Measurements from ENCODE around the gene HOXC4. TPM values are rescaled to one million over a fixed set of nuclear protein-coding genes. Genes with fewer than 3 reads are reported as not detected.

Gene HOXC4
- total RNA-seq, 6 experiments from 2014 or later: 0.35 to 0.73 (median 0.38) TPM; not detected in 2

DNA sequence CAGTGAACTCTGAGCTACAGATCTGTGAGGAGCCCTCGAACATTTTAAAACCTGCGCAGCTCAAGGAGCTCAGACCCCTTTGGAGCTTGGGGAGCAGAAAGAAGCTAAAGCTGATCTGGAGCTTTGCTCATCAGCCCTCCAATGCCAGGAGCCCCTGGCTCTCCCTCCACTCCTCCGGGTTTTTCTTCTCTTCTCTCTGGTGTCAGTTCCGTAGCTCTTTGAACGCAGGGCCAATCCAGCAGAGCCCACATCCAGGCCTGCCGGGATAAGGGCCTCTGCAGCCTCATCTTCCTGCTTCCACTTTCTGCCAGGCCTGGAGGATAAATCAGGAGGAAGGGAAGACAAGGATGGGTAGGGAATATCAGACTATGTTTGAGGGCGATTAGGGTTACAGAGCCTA lies 6.0 kb downstream of the HOXC4 start:
- Mint-ChIP-seq H3K36me3 (ENCODE audit: low read depth) (no peaks in the 10 kb centered on the region), H3K9me3 (no peaks in the 10 kb centered on the region), H3K4me1 (ENCODE audit: low read depth) (no peaks in the 10 kb centered on the region), H3K4me3 (no peak overlapping the region), H3K27ac (no peak overlapping the region), H3K27me3 (ENCODE audit: insufficient read depth) (peaks cover 60% of the 10 kb centered on the region)
- no peak for DNase-seq
- TF ChIP-seq, protein P1, sequence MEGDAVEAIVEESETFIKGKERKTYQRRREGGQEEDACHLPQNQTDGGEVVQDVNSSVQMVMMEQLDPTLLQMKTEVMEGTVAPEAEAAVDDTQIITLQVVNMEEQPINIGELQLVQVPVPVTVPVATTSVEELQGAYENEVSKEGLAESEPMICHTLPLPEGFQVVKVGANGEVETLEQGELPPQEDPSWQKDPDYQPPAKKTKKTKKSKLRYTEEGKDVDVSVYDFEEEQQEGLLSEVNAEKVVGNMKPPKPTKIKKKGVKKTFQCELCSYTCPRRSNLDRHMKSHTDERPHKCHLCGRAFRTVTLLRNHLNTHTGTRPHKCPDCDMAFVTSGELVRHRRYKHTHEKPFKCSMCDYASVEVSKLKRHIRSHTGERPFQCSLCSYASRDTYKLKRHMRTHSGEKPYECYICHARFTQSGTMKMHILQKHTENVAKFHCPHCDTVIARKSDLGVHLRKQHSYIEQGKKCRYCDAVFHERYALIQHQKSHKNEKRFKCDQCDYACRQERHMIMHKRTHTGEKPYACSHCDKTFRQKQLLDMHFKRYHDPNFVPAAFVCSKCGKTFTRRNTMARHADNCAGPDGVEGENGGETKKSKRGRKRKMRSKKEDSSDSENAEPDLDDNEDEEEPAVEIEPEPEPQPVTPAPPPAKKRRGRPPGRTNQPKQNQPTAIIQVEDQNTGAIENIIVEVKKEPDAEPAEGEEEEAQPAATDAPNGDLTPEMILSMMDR (IDR thresholded peaks at IDR 0.05): no peak

DNA sequence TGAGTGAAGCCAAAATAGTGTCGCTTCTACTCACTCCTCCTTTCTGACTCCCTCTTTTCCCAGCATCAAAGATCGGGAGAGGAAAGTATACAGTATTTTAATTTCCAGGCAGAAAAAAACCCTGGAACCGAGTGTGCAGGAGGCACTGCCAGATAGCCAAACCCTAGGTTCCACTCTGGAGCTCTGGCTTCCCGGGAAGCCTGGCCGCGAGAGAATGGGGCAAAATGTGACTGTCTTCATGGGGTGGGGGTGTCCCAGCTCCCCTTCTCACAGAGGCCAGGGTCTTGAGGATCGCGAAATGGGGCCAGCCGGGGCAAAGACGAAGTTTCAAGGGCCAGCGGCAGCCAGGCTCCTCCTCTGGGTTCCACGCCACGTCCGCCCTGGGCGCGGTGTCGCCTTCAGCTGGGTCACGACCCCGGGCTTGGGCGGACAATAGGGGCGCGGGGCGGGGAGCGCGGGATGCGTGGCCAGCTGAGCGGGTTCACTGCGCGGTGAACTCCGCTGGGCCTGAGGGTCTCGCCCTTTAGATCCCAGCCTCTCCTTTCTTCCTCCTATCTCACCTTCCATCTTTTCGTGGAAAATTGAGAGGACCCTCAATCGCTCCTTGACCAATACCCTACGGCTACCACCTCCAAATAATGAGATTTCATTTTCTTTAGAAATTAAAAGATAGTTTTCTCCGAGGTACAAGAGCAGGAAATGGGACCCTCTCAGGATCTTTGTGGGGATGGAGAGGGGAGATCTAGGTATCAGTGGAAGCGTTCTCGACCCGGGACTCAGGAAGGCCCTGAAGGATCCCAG lies 6.7 kb downstream of the HOXC4 start:
- peaks cover 59% of the 10 kb centered on the region for H3K27me3 Mint-ChIP-seq (ENCODE audit: insufficient read depth)
- TF ChIP-seq, protein P1 (IDR thresholded peaks at IDR 0.05): no peak
- no peak overlapping the region for H3K27ac Mint-ChIP-seq
- no peaks in the 10 kb centered on the region for H3K36me3 Mint-ChIP-seq (ENCODE audit: low read depth)
- no peaks in the 10 kb centered on the region for H3K4me1 Mint-ChIP-seq (ENCODE audit: low read depth)
- DNase-seq: no peak
- no peak overlapping the region for H3K4me3 Mint-ChIP-seq
- no peaks in the 10 kb centered on the region for H3K9me3 Mint-ChIP-seq

DNA sequence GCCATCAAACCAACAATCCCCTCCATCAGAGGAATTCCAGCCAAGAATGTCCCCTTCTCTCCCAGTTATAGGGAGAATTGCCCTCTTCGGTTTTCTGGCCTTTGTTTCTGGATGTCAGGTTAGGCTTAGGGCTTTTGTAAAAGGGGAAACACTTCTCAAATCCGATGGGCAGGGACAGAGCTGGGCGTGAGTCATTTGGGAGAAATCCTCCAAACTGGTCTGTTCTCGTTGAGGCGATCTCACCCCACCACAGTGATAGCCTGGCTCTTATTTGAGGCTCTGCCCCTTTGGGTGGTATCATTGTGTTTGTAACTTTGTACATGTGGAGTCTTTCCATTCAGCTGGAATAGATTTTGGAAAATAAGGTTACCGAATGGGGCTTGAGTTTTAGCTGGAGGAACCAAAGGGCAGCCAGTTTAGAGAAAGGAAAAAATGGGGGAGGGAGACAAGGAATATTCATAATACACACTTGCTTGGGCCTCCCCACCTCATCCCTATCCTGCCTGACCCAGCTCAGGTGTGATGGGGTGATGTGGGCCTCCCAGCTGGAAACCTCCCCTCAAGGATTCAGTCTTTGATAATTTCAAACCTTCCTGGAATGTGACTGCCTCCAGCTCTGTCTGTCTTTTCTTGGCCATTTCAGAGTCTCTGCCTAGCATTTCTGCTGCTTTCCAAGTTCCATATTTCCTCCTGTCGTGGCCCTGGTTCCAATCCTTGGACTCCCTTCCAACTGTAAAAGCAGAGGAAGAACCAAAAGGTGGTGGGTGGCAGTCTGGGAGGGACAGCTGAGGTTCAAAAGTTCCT lies 7.5 kb downstream of the HOXC4 start:
- no peaks in the 10 kb centered on the region for H3K36me3 Mint-ChIP-seq (ENCODE audit: low read depth)
- H3K4me3 Mint-ChIP-seq: no peak overlapping the region
- no peak for DNase-seq
- no peaks in the 10 kb centered on the region for H3K9me3 Mint-ChIP-seq
- no peaks in the 10 kb centered on the region for H3K4me1 Mint-ChIP-seq (ENCODE audit: low read depth)
- H3K27ac Mint-ChIP-seq: no peak overlapping the region
- TF ChIP-seq, protein P1 (IDR thresholded peaks at IDR 0.05): no peak
- H3K27me3 Mint-ChIP-seq (ENCODE audit: insufficient read depth): peaks cover 55% of the 10 kb centered on the region

DNA sequence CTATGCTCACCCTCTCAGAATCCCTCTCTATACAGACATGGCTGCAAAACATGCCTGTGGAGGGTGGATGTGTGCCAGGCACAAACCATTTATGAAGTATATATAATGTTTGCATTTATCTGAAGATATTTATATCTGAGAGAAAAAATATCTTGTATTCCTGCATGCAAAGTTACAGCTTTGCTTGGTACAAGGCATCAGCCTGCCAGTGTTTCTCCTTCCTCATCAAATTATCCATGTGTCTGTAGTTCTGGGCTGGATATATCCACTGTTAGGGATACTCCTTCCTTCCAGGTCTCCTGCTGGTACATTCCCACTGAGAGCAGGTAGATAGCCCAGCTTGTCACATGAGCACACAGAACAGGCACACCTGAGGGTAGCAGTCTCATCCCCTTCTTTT lies 12.0 kb downstream of the HOXC4 start:
- H3K4me1 Mint-ChIP-seq (ENCODE audit: low read depth): no peaks in the 10 kb centered on the region

DNA sequence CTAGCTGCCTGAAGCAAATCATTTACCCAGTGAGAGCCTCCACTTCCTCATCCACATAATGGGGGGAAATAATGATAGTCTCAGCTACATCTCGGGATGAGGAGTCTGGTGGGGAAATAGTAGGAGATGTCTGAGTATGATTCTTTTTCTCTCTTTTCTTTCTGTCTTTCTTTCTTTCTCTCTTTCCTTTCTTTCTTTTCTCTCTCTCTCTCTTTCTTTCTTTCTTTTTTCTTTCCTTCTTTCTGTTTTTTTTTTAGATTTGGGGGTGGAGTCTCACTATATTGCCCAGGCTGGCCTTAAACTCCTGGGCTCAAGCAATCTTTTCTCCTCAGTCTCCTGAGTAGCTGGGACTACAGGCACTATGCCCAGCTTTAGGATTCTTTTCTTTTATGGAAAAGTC lies 12.8 kb downstream of the HOXC4 start:
- Mint-ChIP-seq H3K9me3 (no peaks in the 10 kb centered on the region), H3K36me3 (ENCODE audit: low read depth) (no peaks in the 10 kb centered on the region), H3K27me3 (ENCODE audit: insufficient read depth) (peaks cover 36% of the 10 kb centered on the region), H3K4me3 (no peak overlapping the region), H3K4me1 (ENCODE audit: low read depth) (no peaks in the 10 kb centered on the region), H3K27ac (no peak overlapping the region)
- DNase-seq: no peak
- TF ChIP-seq, protein P1 (IDR thresholded peaks at IDR 0.05): no peak

More for the DNA sequence above, 12.0 kb downstream of the HOXC4 start:
- Mint-ChIP-seq H3K27ac (no peak overlapping the region), H3K9me3 (no peaks in the 10 kb centered on the region), H3K36me3 (ENCODE audit: low read depth) (no peaks in the 10 kb centered on the region), H3K27me3 (ENCODE audit: insufficient read depth) (peaks cover 43% of the 10 kb centered on the region), H3K4me3 (no peak overlapping the region)
- no peak for DNase-seq
- TF ChIP-seq, protein P1 (IDR thresholded peaks at IDR 0.05): no peak

Data from HFFc6 (cell line).